Esophagus muscularis mucosa (tissue), 4 donors: ENCODE results near the gene FPR2. TPM values are rescaled to one million over a fixed set of nuclear protein-coding genes. Genes with fewer than 3 reads are reported as not detected.

Experiments used
- DNase-seq: peaks from one replicate; pipeline ENCODE4 v3.0.0-alpha.2; 2017; ENCODE audit errors: extremely low spot score
- H3K27ac ChIP-seq, 4 donors: fragments of 200-600 bp; sonication (generic); replicated peaks in 1 of 4; 1 replicate in 3 of 4; 2 replicates in 1 of 4; pipeline ENCODE4 v1.5.1; 2016 to 2019; ENCODE audit warnings: mild to moderate bottlenecking in 1 of 4
- H3K27me3 ChIP-seq, 4 donors: fragments of 200-600 bp; sonication (generic); one replicate each; pipeline versions ENCODE4 v1.5.1 to v1.6.0; 2016 to 2019
- H3K36me3 ChIP-seq, 4 donors: fragments of 200-600 bp; sonication (generic); one replicate each; pipeline ENCODE4 v1.5.1; 2016 to 2019
- H3K4me1 ChIP-seq, 4 donors: fragments of 200-600 bp; sonication (generic); one replicate each; pipeline ENCODE4 v1.5.1; 2016 to 2019
- H3K4me3 ChIP-seq, 4 donors: fragments of 200-600 bp; sonication (generic); 1 replicate in 2 of 4; 2 replicates in 2 of 4; pipeline ENCODE4 v1.5.1; 2016 to 2019; ENCODE audit warnings: mild to moderate bottlenecking in 4 of 4, moderate library complexity in 1 of 4
- H3K9me3 ChIP-seq, 4 donors: fragments of 200-600 bp; sonication (generic); 1 replicate in 3 of 4; 2 replicates in 1 of 4; pipeline ENCODE4 v1.5.1; 2016 to 2019
- CTCF ChIP-seq, 3 experiments: fragments of 200-600 bp in 2 of 3; fragments of 450-650 bp in 1 of 3; sonication (generic) in 2 of 3; IDR thresholded peaks; one replicate each; pipeline ENCODE4 v1.5.1; 2017 to 2019; ENCODE audit warnings: antibody characterized with exemption in 3 of 3, mild to moderate bottlenecking in 2 of 3, moderate library complexity in 1 of 3
- EP300 ChIP-seq: sonication (generic); formaldehyde crosslinking; IDR thresholded peaks from one replicate; pipeline ENCODE4 v1.6.1; 2017; ENCODE audit warnings: antibody characterized with exemption
- POLR2A ChIP-seq: fragments of 450-650 bp; IDR thresholded peaks from one replicate; pipeline ENCODE4 v1.6.1; 2017; ENCODE audit warnings: antibody characterized with exemption, moderate library complexity, mild to moderate bottlenecking, low read depth
- POLR2AphosphoS5 ChIP-seq, 2 donors: sonication (generic); formaldehyde crosslinking; IDR thresholded peaks; one replicate each; pipeline ENCODE4 v1.6.1; 2017; ENCODE audit warnings: antibody characterized with exemption in 2 of 2
- WGBS: methylation state at CpG from one replicate; pipeline ENCODE4 v1.1.5; 2018; 5-methylcytosine and 5-hydroxymethylcytosine counted together
- intact Hi-C: fragments of 100-400 bp; cut with DNase I; formaldehyde crosslinking; loops from one replicate; pipeline ENCODE4 v1.15.1; 2023
- total RNA-seq, 4 donors: library from RNA; depleted of rRNA; stranded (reverse); fragments of >200 nt; gene quantifications; one replicate each; pipeline versions ENCODE4 v1.1.0 to v1.2.1, GENCODE V29; 2016

Gene FPR2
- total RNA-seq, 4 donors from 2014 or later: 0.29 to 9.1 (median 1.5) TPM; not detected in 1

DNA sequence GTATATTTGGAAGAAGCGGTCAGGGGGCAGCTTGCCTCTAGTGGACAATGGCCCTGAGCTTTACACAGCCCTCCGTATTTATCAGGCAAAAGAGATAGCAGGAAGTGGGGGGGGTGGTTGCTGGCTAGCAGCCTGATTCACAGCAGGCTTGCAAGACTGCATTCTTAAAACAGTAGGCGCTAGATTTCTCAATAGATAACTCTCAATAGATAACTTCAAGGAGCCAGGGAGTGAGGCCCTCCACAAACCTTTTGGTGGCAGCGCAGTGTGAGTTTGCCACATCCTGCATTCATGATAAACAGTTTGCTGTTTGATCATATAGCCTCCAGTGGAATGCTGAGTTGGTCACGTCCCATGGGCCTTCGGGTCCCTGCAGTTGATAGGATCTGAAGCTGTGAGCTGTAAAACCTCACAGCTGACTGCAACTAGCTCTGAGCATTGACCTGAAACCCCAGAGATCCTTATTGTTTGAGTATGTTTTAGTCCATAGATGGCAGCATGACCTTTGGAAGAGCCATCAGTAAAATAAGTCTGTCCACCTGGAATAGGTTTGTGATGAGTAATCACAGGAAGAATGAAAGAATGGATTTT, 46.2 kb downstream of the FPR2 start:
- intact Hi-C loops: no loop called here
- Histone ChIP-seq H3K9me3 (no peaks in the 10 kb centered on the region), H3K27ac (no peak overlapping the region), H3K4me1 (peaks cover 0 to 11% (median 5%) of the 10 kb centered on the region in 4 donors), H3K27me3 (no peaks in the 10 kb centered on the region), H3K36me3 (no peaks in the 10 kb centered on the region), H3K4me3 (no peak overlapping the region)
- TF ChIP-seq EP300 (no peak), CTCF (IDR thresholded peaks at IDR 0.05) (no peak), POLR2AphosphoS5 (IDR thresholded peaks at IDR 0.05) (no peak), POLR2A (no peak)
- 59% methylated on average over 6 of the region's 6 CpGs for WGBS
- DNase-seq: no peak

- Histone ChIP-seq H3K27ac (no peak overlapping the region), H3K27me3 (no peaks in the 10 kb centered on the region), H3K4me1 (peaks cover 0 to 11% (median 5%) of the 10 kb centered on the region in 4 donors), H3K4me3 (no peak overlapping the region), H3K36me3 (no peaks in the 10 kb centered on the region), H3K9me3 (no peaks in the 10 kb centered on the region)
- TF ChIP-seq POLR2AphosphoS5 (IDR thresholded peaks at IDR 0.05) (no peak), EP300 (no peak), CTCF (IDR thresholded peaks at IDR 0.05) (no peak), POLR2A (no peak)
- intact Hi-C loops: no loop called here
- 90% methylated on average over 2 of the region's 2 CpGs for WGBS
- no peak for DNase-seq
Measured at GRCh38 chr19:51807925-51808324, 46.9 kb downstream of the FPR2 start.

GRCh38 chr19:51808333-51808986, 47.5 kb downstream of the FPR2 start:
- Histone ChIP-seq H3K4me3 (no peak overlapping the region), H3K27ac (no peak overlapping the region), H3K27me3 (no peaks in the 10 kb centered on the region), H3K4me1 (peaks cover 0 to 9% (median 4%) of the 10 kb centered on the region in 4 donors), H3K9me3 (no peaks in the 10 kb centered on the region), H3K36me3 (no peaks in the 10 kb centered on the region)
- DNase-seq: no peak
- 74% methylated on average over 8 of the region's 8 CpGs for WGBS
- TF ChIP-seq POLR2A (no peak), CTCF (IDR thresholded peaks at IDR 0.05) (no peak), POLR2AphosphoS5 (IDR thresholded peaks at IDR 0.05) (no peak), EP300 (no peak)
- intact Hi-C loops: no loop called here

DNA sequence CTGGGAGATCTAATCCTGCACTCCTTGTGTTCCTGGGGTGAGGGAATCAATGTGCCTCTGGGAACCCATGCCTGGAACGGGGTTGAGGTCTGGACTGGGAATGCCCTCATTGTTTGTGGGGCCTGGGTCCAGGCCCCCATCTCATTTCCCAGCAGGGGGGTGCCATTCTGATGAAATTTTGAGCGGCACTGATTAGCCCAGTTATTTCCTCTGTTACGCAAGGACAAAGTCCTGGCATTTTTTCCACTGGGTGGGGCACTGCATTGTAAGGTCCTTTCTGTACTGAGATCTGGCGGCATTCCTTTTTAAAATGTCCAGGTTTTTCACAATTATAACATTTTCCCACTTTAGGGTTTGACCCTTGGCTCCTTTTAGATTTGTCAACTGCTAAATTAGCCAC, 48.8 kb downstream of the FPR2 start:
- no peaks in the 10 kb centered on the region for H3K27me3 ChIP-seq
- H3K9me3 ChIP-seq: no peaks in the 10 kb centered on the region
- intact Hi-C loops: no loop called here
- H3K36me3 ChIP-seq: no peaks in the 10 kb centered on the region
- H3K4me1 ChIP-seq: peaks cover 0 to 9% (median 4%) of the 10 kb centered on the region in 4 donors
- 50% methylated on average over 4 of the region's 4 CpGs for WGBS
- no peak for DNase-seq
- no peak for TF ChIP-seq POLR2AphosphoS5 (IDR thresholded peaks at IDR 0.05)
- no peak for TF ChIP-seq POLR2A
- TF ChIP-seq CTCF (IDR thresholded peaks at IDR 0.05): no peak
- no peak for TF ChIP-seq EP300
- no peak overlapping the region for H3K4me3 ChIP-seq
- H3K27ac ChIP-seq: no peak overlapping the region
